ENCODE data around the gene PIK3C3.

DNA sequence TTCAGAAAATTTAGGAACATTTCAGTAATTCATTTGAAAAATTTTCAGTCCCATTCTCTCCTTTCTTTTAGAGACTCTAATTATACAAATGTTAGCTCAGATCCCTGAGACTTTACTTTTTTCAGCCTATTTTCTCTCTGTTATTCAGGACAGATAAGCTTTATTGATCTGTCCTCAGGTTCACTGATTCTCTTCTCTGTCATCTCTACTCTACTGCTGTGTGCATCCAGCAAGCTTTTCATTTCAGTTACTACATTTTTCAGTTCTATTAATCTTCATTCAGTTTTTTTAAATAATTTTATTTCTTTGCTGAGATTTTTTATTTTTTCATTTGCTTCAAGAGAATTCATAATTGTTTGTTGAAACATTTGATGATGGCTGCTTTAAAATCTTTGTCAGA is 22.1 kb upstream of the PIK3C3 start:
- TF ChIP-seq CTCF (IDR thresholded peaks at IDR 0.05; ENCODE audit: insufficient read depth, low read length, poor library complexity, severe bottlenecking) (no peak), EZH2phosphoT487 (conservative IDR thresholded peaks at IDR 0.05; ENCODE audit: low read length) (no peak)
